GM18873 (cell line): Measurements from ENCODE around the gene HIBCH.

Experiments
- ATAC-seq: cut with Tn5 transposase; IDR thresholded peaks from one replicate; pipeline ENCODE4 v1.9.1; 2021; ENCODE audit warnings: mild to moderate bottlenecking, moderate library complexity, moderate number of reproducible peaks; ENCODE audit not compliant: unreplicated experiment, low FRiP score

Gene HIBCH

GRCh38 chr2:190199530-190199929 lies 120.1 kb downstream of the HIBCH start:
- ATAC-seq: no peak

GRCh38 chr2:190199109-190199508 lies 120.5 kb downstream of the HIBCH start:
- no peak for ATAC-seq

GRCh38 chr2:190197143-190197720 lies 122.4 kb downstream of the HIBCH start:
- no peak for ATAC-seq

GRCh38 chr2:190190507-190191162 lies 129.0 kb downstream of the HIBCH start:
- ATAC-seq: no peak

- ATAC-seq: no peak
Measured at GRCh38 chr2:190188289-190188688, 131.3 kb downstream of the HIBCH start.

GRCh38 chr2:190186238-190186637 lies 133.4 kb downstream of the HIBCH start:
- ATAC-seq: no peak

GRCh38 chr2:190185380-190185779 lies 134.2 kb downstream of the HIBCH start:
- ATAC-seq: no peak

GRCh38 chr2:190184460-190184859 lies 135.2 kb downstream of the HIBCH start:
- ATAC-seq: no peak

- ATAC-seq: no peak
Measured at GRCh38 chr2:190183539-190183938, 136.1 kb downstream of the HIBCH start.

GRCh38 chr2:190182071-190182524 lies 137.5 kb downstream of the HIBCH start:
- peak; percentile 23 for ATAC-seq

GRCh38 chr2:190181123-190181669 lies 138.4 kb downstream of the HIBCH start:
- ATAC-seq: no peak

- ATAC-seq: peak; percentile 70
Measured at GRCh38 chr2:190180313-190181122, 139.1 kb downstream of the HIBCH start.

- ATAC-seq: no peak
Measured at GRCh38 chr2:190179754-190180312, 139.8 kb downstream of the HIBCH start.

- no peak for ATAC-seq
Measured at GRCh38 chr2:190178066-190178722, 141.4 kb downstream of the HIBCH start.

GRCh38 chr2:190177249-190178040 lies 142.2 kb downstream of the HIBCH start:
- ATAC-seq: no peak

GRCh38 chr2:190173392-190173791 lies 146.2 kb downstream of the HIBCH start:
- ATAC-seq: no peak

GRCh38 chr2:190170673-190171072 lies 149.0 kb downstream of the HIBCH start:
- no peak for ATAC-seq

GRCh38 chr2:190169221-190170072 lies 150.2 kb downstream of the HIBCH start:
- no peak for ATAC-seq

- no peak for ATAC-seq
Measured at GRCh38 chr2:190167702-190168101, 151.9 kb downstream of the HIBCH start.
